Hematopoietic multipotent progenitor cell treated with erythropoietin and hydrocortisone succinate and interleukin-3 and kit ligand, for 17 days (in vitro differentiated cells): ENCODE data around the gene RASSF5.
A peak's percentile ranks its signal among the peaks of the same experiment; 100 is the strongest.
"Not testable (repeated sequence)": the region's sequence is repeated elsewhere in the genome, so short reads cannot be mapped to it uniquely, and the experiment has no call there.

ENCODE experiments used
- DNase-seq: peaks from one replicate; pipeline ENCODE4 v3.0.0-alpha.2; 2015; ENCODE audit warnings: low spot score

Gene RASSF5

DNA sequence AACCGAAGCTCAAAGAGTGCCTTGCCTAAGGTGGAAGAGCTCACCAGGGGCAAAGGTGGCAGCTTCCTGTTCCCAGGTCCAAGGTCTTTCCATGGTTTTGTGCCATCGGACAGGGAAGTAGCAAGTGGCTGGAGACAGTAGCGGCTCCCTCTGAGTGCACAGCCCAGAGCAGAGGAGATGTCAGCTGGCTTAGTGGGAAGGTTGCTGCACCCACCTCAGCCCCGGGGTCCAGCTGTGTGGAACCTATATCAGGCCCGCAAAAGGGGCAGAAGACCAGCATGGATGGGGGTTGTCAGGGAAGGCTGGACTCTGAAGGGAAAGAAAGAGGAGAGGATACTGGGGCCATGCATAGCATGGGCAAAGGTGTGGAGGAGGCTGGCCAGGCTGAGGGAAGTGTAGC, 30.2 kb upstream of the RASSF5 start:
- no peak for DNase-seq

GRCh38 chr1:206477581-206478380, 29.6 kb upstream of the RASSF5 start:
- no peak for DNase-seq

- DNase-seq = no peak
Observed at GRCh38 chr1:206478746-206479145, 28.6 kb upstream of the RASSF5 start.

DNA sequence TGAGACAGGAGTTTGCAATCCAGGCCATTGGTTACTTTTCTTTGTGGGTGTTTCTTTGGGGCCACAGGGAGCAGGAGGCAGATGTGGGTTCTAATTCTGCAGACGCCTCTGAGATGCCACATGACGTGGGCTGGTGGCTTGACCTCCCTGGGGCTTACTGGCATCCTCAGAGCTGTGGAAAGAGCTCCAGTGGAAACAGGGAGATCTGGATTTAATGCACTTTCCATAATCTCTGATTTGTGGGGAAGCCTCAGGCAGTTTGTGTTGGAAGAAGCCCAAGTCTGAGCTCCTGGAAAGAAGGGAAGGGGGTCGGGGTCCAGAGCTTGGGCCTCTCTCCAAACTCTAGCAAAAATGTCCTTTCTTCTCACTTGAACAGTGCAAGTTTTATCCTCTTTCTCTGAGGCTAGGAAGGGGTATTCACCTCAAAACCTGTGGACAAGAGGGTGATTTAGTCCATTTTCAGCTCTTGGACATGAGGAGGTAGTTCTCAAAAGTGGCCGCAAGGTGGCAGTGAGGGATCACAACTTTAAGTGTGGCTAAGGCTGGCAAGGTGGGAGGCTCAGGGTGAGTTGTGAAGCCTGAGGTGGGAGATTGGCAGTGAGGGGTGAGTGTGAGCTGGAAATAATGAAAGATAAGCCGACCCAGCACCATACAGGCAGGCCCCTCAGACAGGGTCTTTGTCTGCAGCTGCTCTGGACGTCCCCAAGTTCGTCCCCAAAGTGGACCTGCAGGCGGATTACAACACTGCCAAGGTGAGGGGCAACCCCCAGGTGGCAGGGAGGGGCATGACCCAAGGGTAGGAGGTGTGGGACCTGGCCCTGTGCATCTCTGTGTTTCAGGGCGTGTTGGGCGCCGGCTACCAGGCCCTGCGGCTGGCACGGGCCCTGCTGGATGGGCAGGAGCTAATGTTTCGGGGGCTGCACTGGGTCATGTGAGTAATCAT, 27.9 kb upstream of the RASSF5 start:
- peak; percentile 66 for DNase-seq

- no peak for DNase-seq
Observed at GRCh38 chr1:206480211-206480610, 27.1 kb upstream of the RASSF5 start.

DNA sequence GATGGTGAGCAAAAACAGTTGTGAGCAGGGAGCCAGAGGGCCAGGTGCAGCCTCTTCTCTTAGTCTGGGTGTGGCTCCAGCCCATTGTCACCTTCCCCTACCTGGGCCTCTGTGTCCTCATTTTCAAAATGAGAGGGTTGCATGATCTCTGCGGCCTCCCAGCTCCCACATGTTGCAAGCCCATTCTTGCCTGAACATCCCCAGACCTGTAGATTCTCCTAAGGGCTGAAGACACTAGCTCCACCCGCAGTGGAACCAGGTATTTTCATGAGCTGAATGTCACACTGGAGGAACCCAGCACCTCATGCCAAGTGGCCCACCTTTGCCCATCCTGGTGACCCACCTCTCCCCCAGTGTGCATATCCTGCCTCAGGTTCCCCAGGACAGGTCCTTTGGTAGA, 24.7 kb upstream of the RASSF5 start:
- DNase-seq = no peak

DNA sequence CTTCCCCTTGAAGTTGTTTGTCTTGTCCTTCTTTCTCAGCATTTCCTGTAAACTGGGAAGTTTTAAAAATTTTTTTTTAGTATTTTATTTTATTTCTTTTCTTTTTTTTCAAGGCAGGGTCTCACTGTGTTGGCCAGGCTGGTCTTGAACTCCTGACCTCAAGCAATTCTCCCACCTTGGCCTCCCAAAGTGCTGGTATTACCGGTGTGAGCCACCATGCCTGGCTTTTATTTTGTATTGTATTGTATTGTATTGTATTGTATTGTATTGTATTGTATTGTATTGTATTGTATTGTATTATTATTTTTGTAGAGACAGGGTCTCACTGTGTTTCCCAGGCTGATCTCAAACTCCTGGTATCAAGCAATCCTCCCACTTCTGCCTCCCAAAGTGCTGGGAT, 23.5 kb upstream of the RASSF5 start:
- DNase-seq = not testable (repeated sequence)

- DNase-seq = no peak
Observed at GRCh38 chr1:206484901-206485300, 22.4 kb upstream of the RASSF5 start.

DNA sequence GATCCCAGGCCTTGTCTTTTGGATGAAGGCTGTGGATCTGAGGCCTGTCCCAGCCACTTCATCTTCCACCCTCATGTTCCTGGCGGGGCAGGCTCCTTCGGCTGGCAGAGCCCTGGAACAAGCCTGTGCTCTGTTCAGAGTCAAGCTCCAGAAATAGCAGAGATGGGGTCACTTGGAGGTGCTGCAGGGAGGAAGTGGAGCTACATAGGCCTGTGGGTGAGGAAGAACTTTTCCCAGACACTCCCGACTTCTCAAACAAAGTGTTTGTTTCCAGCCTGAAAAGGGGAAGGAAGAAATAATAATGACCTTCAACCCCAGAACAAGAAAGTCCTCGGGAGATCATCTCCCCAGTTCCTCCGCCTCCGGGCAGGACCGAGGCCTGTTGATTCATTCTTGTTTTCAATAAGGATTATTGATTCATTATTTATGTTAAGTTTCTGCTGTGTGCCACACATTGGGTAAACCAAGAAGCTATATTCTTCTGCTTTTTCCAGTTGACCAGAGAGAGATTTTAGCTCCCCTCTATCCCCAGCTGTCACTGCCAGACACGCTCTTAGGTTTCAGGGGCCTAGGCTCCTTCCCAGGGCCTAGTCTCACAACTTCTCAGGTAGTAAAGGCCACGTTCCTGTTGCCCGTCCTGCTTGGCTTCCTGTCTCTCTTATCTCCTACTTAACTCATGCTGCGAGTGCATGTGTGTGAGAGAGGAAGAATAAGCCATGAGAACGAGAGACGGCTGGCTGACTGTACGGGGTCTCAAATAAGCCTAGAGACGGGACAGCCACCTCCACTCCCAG, 20.1 kb upstream of the RASSF5 start:
- DNase-seq = no peak

GRCh38 chr1:206487970-206488369, 19.4 kb upstream of the RASSF5 start:
- no peak for DNase-seq

GRCh38 chr1:206488466-206488865, 18.9 kb upstream of the RASSF5 start:
- no peak for DNase-seq

DNA sequence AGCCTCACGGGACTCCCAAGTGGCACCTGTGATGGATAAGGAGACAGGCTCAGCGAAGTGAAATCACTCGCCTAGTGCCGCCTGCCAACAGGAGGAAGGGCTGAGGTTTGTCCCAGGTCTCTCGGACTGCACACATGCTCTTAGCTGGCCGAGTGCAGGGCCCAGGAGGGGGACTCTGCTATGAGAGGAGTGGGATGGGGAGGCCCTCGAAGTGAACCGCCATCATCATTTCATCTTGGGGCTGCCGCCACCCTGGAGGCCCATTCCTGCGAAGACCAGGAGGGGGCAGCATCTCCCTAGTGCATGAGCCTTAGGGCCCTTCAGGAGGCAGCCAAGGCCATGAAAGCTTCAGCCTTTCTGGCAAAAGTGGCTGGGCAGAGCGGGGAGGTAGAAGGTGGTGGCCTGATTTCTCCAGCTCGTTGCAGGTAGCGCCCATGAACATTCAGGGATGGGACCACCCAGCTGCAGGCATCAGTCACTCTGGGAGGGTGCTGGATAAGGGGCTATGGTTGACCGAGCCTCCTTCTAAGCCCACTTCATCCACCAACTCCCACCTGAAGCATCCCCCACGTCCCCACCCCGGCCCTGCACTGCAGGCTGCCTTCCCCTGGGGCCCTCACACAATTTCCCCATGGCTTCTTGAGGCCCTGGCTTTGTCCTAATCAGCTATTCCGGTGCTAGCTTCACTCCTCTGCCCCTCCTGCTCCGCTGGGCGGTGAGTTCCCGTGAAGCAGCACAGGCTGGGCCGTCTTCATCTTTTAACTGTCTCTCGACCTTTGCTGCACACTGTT, 17.2 kb upstream of the RASSF5 start:
- peak; percentile 45 for DNase-seq

- DNase-seq = no peak
Observed at GRCh38 chr1:206490771-206491405, 16.4 kb upstream of the RASSF5 start.

DNA sequence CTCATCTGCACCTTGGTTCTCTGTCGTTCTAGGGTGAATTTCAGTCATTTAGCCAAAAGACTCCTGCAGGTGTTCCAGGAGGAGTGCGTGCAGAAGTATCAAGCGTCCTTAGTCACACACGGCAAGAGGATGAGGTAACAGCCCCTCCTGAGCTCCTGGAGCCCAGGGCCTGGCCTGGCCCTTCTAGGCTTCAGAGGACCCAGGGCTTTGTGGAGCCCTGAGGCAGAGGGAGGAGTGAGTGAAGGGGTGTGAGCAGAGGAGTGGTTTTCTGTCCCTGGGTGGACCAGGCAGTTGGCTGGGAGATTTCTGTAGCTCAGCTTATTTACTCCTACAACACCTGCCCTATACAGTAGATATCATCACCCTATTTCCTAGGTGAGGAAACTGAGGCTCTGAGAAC, 15.7 kb upstream of the RASSF5 start:
- DNase-seq = no peak

DNA sequence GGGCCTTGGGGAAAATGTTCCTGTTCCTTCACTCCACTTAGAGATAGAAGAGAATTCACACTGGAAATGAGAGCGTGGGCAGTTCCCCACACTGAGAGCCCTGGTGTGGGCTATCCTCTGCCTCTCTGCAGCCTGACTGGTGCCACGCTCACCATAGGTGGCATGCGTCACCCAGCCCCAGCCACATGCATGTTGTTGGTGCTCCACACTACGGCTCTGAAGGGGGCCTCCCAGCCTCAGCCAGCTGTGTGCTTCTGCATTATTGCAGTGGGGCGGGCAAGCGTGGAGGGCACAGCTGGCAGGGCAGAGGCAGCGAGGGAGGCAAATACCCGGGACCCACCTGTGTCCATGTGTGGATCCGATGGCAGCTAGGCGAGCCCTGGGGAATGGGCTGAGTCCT, 14.7 kb upstream of the RASSF5 start:
- no peak for DNase-seq

- DNase-seq = no peak
Observed at GRCh38 chr1:206493279-206493678, 14.1 kb upstream of the RASSF5 start.

GRCh38 chr1:206495011-206495461, 12.3 kb upstream of the RASSF5 start:
- DNase-seq = no peak

DNA sequence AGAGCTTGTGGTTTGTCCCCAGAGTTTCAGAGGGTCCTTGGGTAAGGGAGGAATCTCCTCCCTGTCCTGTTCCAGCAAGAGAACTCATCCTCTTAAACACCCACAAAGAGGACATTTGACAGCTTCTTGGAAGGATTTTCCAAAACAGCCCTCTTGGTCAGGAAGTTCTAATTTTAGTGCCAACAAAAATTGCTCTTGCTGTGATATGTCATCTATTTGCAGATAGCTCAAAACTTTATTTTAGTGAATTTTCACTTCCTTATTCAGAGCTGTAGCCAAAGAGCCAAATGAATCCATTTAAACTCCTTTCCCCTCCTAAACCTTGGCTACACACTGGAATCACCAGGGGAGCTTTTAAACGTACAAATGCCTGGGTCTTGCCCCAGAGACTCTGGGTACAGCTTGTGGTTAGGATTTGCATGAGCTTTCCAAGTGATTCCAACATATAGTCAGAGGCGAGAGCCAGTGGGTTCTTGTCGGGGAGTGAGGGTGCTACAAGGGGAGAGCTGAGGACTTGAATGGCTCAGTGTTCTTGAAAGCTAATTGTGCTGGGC, 11.8 kb upstream of the RASSF5 start:
- DNase-seq = no peak

DNA sequence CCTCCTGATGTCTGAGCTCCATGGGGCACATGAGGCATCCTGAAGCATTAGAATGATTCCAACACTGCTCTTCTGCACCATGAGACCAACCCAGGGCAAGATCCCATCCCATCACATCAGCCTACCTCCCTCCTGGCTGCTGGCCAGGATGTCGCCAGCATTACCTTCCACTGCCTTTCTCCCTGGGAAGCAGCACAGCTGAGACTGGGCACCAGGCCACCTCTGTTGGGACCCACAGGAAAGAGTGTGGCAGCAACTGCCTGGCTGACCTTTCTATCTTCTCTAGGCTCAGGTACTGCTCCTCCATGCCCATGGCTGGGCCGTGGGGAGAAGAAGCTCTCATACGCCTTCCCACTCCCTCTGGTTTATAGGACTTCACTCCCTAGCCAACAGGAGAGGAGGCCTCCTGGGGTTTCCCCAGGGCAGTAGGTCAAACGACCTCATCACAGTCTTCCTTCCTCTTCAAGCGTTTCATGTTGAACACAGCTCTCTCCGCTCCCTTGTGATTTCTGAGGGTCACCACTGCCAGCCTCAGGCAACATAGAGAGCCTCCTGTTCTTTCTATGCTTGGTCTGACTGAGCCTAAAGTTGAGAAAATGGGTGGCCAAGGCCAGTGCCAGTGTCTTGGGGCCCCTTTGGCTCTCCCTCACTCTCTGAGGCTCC, 11.1 kb upstream of the RASSF5 start:
- DNase-seq = no peak

DNA sequence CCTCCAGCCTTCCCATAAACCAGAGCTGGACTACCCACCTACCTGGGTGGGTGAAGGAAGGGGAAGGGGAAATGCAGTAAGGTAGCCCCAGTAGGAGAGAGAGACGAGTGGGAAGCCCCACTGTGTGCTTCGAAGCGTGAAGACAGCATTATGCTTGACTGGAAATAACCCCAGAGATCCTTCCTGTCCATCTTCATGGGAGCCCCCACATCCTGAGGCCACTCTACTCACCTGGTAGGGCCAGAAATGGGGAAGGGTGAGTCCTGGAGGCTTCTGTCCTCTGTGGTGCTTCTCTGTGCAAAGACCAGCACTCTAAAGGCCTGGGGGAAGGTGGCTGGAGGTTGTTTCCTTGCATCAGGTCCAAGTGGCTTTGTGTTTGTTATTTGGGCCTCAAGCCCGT, 10.0 kb upstream of the RASSF5 start:
- DNase-seq = no peak
